SK-N-SH (cell line): ENCODE results near the gene CDH16. TPM values are rescaled to one million over a fixed set of nuclear protein-coding genes. Genes with fewer than 3 reads are reported as not detected.

Source experiments
- CTCF ChIA-PET: fragments of 300-600, 350-600 bp; formaldehyde crosslinking; extraction: SDS; loops from one replicate; lab custom pipeline; 2021; lab: Yijun Ruan, JAX
- POLR2A ChIA-PET: fragments of 350-600 bp; sonication (Branson Sonifier 250); formaldehyde crosslinking; extraction: SDS; loops from one replicate; lab custom pipeline; 2020; ENCODE audit warnings: antibody characterized with exemption, inconsistent platforms; lab: Yijun Ruan, JAX
- DNase-seq: peaks from one replicate; pipeline ENCODE4 v3.0.0; 2012
- H2AFZ ChIP-seq: fragments of 200-600 bp; sonication (generic); 2 replicates; pipeline ENCODE4 v1.8.1; 2016; ENCODE audit warnings: antibody characterized with exemption, mild to moderate bottlenecking, low read depth
- H3F3A ChIP-seq: fragments of 200-600 bp; sonication (generic); replicated peaks from 2 replicates; pipeline ENCODE3; 2016; ENCODE audit warnings: antibody characterized with exemption, mild to moderate bottlenecking; ENCODE audit not compliant: insufficient read depth
- H3K27ac ChIP-seq, 2 experiments: fragments of 200-500 bp in 1 of 2; fragments of 200-600 bp in 1 of 2; sonication (Bioruptor generic) in 1 of 2; sonication (generic), shearing (Covaris generic) in 1 of 2; 2 replicates each; pipeline versions ENCODE4 v1.5.1 to v1.6.1; 2014 to 2016; ENCODE audit warnings: low read depth in 2 of 2, inconsistent platforms in 1 of 2, low read length in 1 of 2, mild to moderate bottlenecking in 1 of 2, mixed read lengths in 1 of 2
- H3K27me3 ChIP-seq: fragments of 200-600 bp; sonication (generic), shearing (Covaris generic); 2 replicates; pipeline ENCODE4 v1.6.1; 2016; ENCODE audit warnings: mixed run types; ENCODE audit not compliant: insufficient read depth
- H3K36me3 ChIP-seq, 2 experiments: fragments of 200-500 bp in 1 of 2; fragments of 200-600 bp in 1 of 2; sonication (Bioruptor generic) in 1 of 2; sonication (generic) in 1 of 2; replicated peaks in 1 of 2; 2 replicates each; pipeline versions ENCODE3 to v1.5.1; 2014 to 2016; ENCODE audit warnings: low read length in 1 of 2, mild to moderate bottlenecking in 1 of 2; ENCODE audit not compliant: insufficient read depth in 2 of 2, control insufficient read depth in 1 of 2
- H3K4me1 ChIP-seq, 2 experiments: fragments of 200-500 bp in 1 of 2; fragments of 200-600 bp in 1 of 2; sonication (Bioruptor generic) in 1 of 2; sonication (generic), shearing (Covaris generic) in 1 of 2; 2 replicates each; pipeline versions ENCODE4 v1.5.1 to v1.6.1; 2014 to 2016; ENCODE audit warnings: low read depth in 1 of 2, low read length in 1 of 2, mixed run types in 1 of 2; ENCODE audit not compliant: insufficient read depth in 2 of 2, control insufficient read depth in 1 of 2
- H3K4me2 ChIP-seq: fragments of 200-600 bp; sonication (generic), shearing (Covaris generic); 2 replicates; pipeline ENCODE4 v1.6.1; 2017; ENCODE audit warnings: mixed run types
- H3K4me3 ChIP-seq, 2 experiments: fragments of 200-500 bp in 1 of 2; fragments of 200-600 bp in 1 of 2; sonication (Bioruptor generic) in 1 of 2; sonication (generic), shearing (Covaris generic) in 1 of 2; 2 replicates each; pipeline versions ENCODE4 v1.5.1 to v1.8.1; 2014 to 2016; ENCODE audit warnings: low read depth in 2 of 2, inconsistent platforms in 1 of 2, low read length in 1 of 2, mild to moderate bottlenecking in 1 of 2, mixed read lengths in 1 of 2, moderate library complexity in 1 of 2
- H3K79me2 ChIP-seq: fragments of 200-600 bp; sonication (generic); 2 replicates; pipeline ENCODE4 v1.8.1; 2017; ENCODE audit warnings: mild to moderate bottlenecking; ENCODE audit not compliant: insufficient read depth
- H3K9ac ChIP-seq: fragments of 200-600 bp; sonication (generic); 2 replicates; pipeline ENCODE4 v1.6.1; 2017; ENCODE audit warnings: mixed run types
- H3K9me2 ChIP-seq: fragments of 200-600 bp; sonication (generic); 2 replicates; pipeline ENCODE4 v1.6.1; 2017; ENCODE audit warnings: mixed run types
- H3K9me3 ChIP-seq: fragments of 200-600 bp; sonication (generic); 2 replicates; pipeline ENCODE4 v1.6.1; 2017; ENCODE audit warnings: mixed run types, mild to moderate bottlenecking, moderate library complexity
- H4K20me1 ChIP-seq: fragments of 200-600 bp; sonication (generic); 2 replicates; pipeline ENCODE4 v1.6.1; 2017; ENCODE audit warnings: mild to moderate bottlenecking, mixed run types; ENCODE audit not compliant: insufficient read depth
- EZH2phosphoT487 ChIP-seq: fragments of 200-600 bp; sonication (generic); IDR thresholded peaks from 2 replicates; pipeline ENCODE4 v1.6.1; 2017; ENCODE audit warnings: low read depth, mixed run types, mild to moderate bottlenecking, antibody characterized with exemption, moderate library complexity, borderline replicate concordance
- FOSL2 ChIP-seq: IDR thresholded peaks from 2 replicates; pipeline ENCODE4 v1.4.0; 2012; ENCODE audit warnings: low read depth, mild to moderate bottlenecking, moderate library complexity, borderline replicate concordance
- FOXM1 ChIP-seq: IDR thresholded peaks from 2 replicates; pipeline ENCODE4 v1.4.0; 2012; ENCODE audit warnings: low read depth, mild to moderate bottlenecking
- GABPA ChIP-seq: IDR thresholded peaks from 2 replicates; pipeline ENCODE4 v1.4.0; 2012; ENCODE audit warnings: low read depth, mild to moderate bottlenecking
- MAX ChIP-seq: IDR thresholded peaks from 2 replicates; pipeline ENCODE4 v1.4.0; 2012; ENCODE audit warnings: low read depth
- MEF2A ChIP-seq: IDR thresholded peaks from 2 replicates; pipeline ENCODE4 v1.4.0; 2012; ENCODE audit warnings: low read depth, borderline replicate concordance
- NFIC ChIP-seq: IDR thresholded peaks from 2 replicates; pipeline ENCODE4 v1.4.0; 2012; ENCODE audit warnings: borderline replicate concordance
- NRF1 ChIP-seq: IDR thresholded peaks from 2 replicates; pipeline ENCODE4 v1.6.1; 2012; ENCODE audit warnings: low read depth, mild to moderate bottlenecking, low read length
- POLR2AphosphoS5 ChIP-seq: IDR thresholded peaks from 2 replicates; pipeline ENCODE4 v1.6.1; 2012; ENCODE audit warnings: low read depth, low read length
- REST ChIP-seq: IDR thresholded peaks from 2 replicates; pipeline ENCODE4 v1.6.1; 2012; ENCODE audit warnings: mild to moderate bottlenecking, low read depth, low read length, moderate library complexity
- RXRA ChIP-seq: IDR thresholded peaks from 2 replicates; pipeline ENCODE4 v1.4.0; 2012; ENCODE audit warnings: low read depth, mild to moderate bottlenecking, borderline replicate concordance
- SIN3A ChIP-seq: IDR thresholded peaks from 2 replicates; pipeline ENCODE4 v1.6.1; 2012; ENCODE audit warnings: low read depth, mild to moderate bottlenecking, low read length, moderate library complexity, borderline replicate concordance
- TAF1 ChIP-seq: IDR thresholded peaks from 2 replicates; pipeline ENCODE4 v1.6.1; 2012; ENCODE audit warnings: low read depth, mild to moderate bottlenecking, low read length, moderate library complexity, borderline replicate concordance
- TEAD4 ChIP-seq: IDR thresholded peaks from 2 replicates; pipeline ENCODE4 v1.4.0; 2012; ENCODE audit warnings: mild to moderate bottlenecking, borderline replicate concordance; ENCODE audit not compliant: insufficient read depth
- USF2 ChIP-seq: fragments of 150-350 bp; IDR thresholded peaks from 2 replicates; pipeline ENCODE4 v1.6.1; 2017; ENCODE audit warnings: antibody characterized with exemption, low read length, low read depth, borderline replicate concordance
- YY1 ChIP-seq: IDR thresholded peaks from 2 replicates; pipeline ENCODE4 v1.4.0; 2012; ENCODE audit warnings: low read depth, mild to moderate bottlenecking
- polyA plus RNA-seq, 3 experiments: library from polyadenylated mRNA; depleted of rRNA; stranded (reverse); fragments of >200 nt; gene quantifications; 2 replicates each; pipeline ENCODE4 v1.2.3, GENCODE V29; 2012

CDH16 gene
- polyA plus RNA-seq, 1 of the 3 experiments (the other 2 are of a cell fraction): not detected

GRCh38 chr16:66873685-66874055 lies 45.0 kb downstream of the CDH16 start:
- TF ChIP-seq MAX (no peak), RXRA (no peak), FOXM1 (no peak), YY1 (no peak), SIN3A (no peak), MEF2A (no peak), FOSL2 (no peak), POLR2AphosphoS5 (no peak), NFIC (no peak), TEAD4 (no peak), EZH2phosphoT487 (no peak), TAF1 (no peak), GABPA (no peak), REST (no peak), USF2 (no peak), NRF1 (no peak)
- H2AFZ ChIP-seq: no peak overlapping the region
- H3K27me3 ChIP-seq: no peaks in the 10 kb centered on the region
- H3K9me3 ChIP-seq: no peaks in the 10 kb centered on the region
- H3K4me2 ChIP-seq: no peak overlapping the region
- CTCF ChIA-PET: interaction anchor here (0.8 to 4.1 kb wide), 36 partner anchors 9 to 467 kb away, joined by 3 to 26 read pairs (median 6); partner anchors contain the start of gene NAE1
- H3K36me3 ChIP-seq: no peaks in the 10 kb centered on the region
- H3F3A ChIP-seq: peaks cover 21% of the 10 kb centered on the region
- H4K20me1 ChIP-seq: no peaks in the 10 kb centered on the region
- DNase-seq: no peak
- H3K4me1 ChIP-seq: peaks cover 3 to 5% of the 10 kb centered on the region in 2 experiments; a peak in 3 of 4 replicates
- H3K79me2 ChIP-seq: no peaks in the 10 kb centered on the region
- H3K9me2 ChIP-seq: no peaks in the 10 kb centered on the region
- H3K9ac ChIP-seq: no peak overlapping the region
- peak overlapping the region in 1 of 2 experiments; percentile 55; a peak in 1 of 4 replicates for H3K27ac ChIP-seq
- no peak overlapping the region for H3K4me3 ChIP-seq
- POLR2A ChIA-PET: interaction anchor here (1.5 kb wide), 1 partner anchor 43 kb away, joined by 5 read pairs; the partner anchor contains the start of gene NAE1
